SH-SY5Y (cell line): ENCODE data around the gene PPARGC1A.

Experiments used
- GATA2 ChIP-seq: IDR thresholded peaks from 2 replicates; pipeline ENCODE4 v1.6.1; 2011; ENCODE audit warnings: mild to moderate bottlenecking, low read depth, low read length
- GATA3 ChIP-seq: IDR thresholded peaks from 2 replicates; pipeline ENCODE4 v1.6.1; 2011; ENCODE audit warnings: low read depth, mild to moderate bottlenecking, low read length, moderate library complexity

Gene PPARGC1A

GRCh38 chr4:23818097-23818885, 71.6 kb downstream of the PPARGC1A start:
- TF ChIP-seq GATA3 (no peak), GATA2 (no peak)

- TF ChIP-seq GATA2 (no peak), GATA3 (no peak)
These were observed 74.7 kb downstream of the PPARGC1A start for GRCh38 chr4:23814996-23815660.

- TF ChIP-seq GATA3 (no peak), GATA2 (no peak)
These were observed 75.3 kb downstream of the PPARGC1A start for GRCh38 chr4:23814587-23814986.

- TF ChIP-seq GATA3 (no peak), GATA2 (no peak)
These were observed 78.7 kb downstream of the PPARGC1A start for GRCh38 chr4:23811161-23811560.

GRCh38 chr4:23805450-23805851, 84.4 kb downstream of the PPARGC1A start:
- TF ChIP-seq GATA3 (no peak), GATA2 (no peak)

- no peak for TF ChIP-seq GATA2
- TF ChIP-seq GATA3: no peak
These were observed 100.1 kb downstream of the PPARGC1A start for GRCh38 chr4:23789762-23790161.

- TF ChIP-seq GATA3 (no peak), GATA2 (no peak)
These were observed 101.4 kb downstream of the PPARGC1A start for GRCh38 chr4:23788460-23788859.

- TF ChIP-seq GATA3 (no peak), GATA2 (no peak)
These were observed 101.8 kb downstream of the PPARGC1A start for GRCh38 chr4:23788027-23788426.

- TF ChIP-seq GATA2 (no peak), GATA3 (no peak)
These were observed 106.9 kb downstream of the PPARGC1A start for GRCh38 chr4:23782778-23783437.

- TF ChIP-seq GATA2 (no peak), GATA3 (no peak)
These were observed 110.0 kb downstream of the PPARGC1A start for GRCh38 chr4:23779839-23780238.

- TF ChIP-seq GATA2 (no peak), GATA3 (no peak)
These were observed 110.4 kb downstream of the PPARGC1A start for GRCh38 chr4:23779422-23779821.

- TF ChIP-seq GATA3: no peak
- TF ChIP-seq GATA2: no peak
These were observed 114.2 kb downstream of the PPARGC1A start for GRCh38 chr4:23775694-23776093.

- no peak for TF ChIP-seq GATA2
- TF ChIP-seq GATA3: no peak
These were observed 114.9 kb downstream of the PPARGC1A start for GRCh38 chr4:23774909-23775308.

- TF ChIP-seq GATA3 (no peak), GATA2 (no peak)
These were observed 115.8 kb downstream of the PPARGC1A start for GRCh38 chr4:23773884-23774636.

GRCh38 chr4:23770011-23770410, 119.8 kb downstream of the PPARGC1A start:
- no peak for TF ChIP-seq GATA3
- no peak for TF ChIP-seq GATA2
